ENCODE results near the gene MATN1. TPM values are rescaled to one million over a fixed set of nuclear protein-coding genes. Genes with fewer than 3 reads are reported as not detected.

Gene MATN1
- total RNA-seq, 1 donor from 2014 or later = not detected

GRCh38 chr1:30704271-30704670 lies 19.1 kb downstream of the MATN1 start:
- no peak overlapping the region for H3K4me3 ChIP-seq
- no peaks in the 10 kb centered on the region for H3K36me3 ChIP-seq
- peaks cover 34% of the 10 kb centered on the region for H3K27me3 ChIP-seq (ENCODE audit: low read depth)
- no peak for DNase-seq
- H3K4me1 ChIP-seq = peaks cover 36% of the 10 kb centered on the region
- no peak overlapping the region for H3K27ac ChIP-seq (replicated peaks)
- TF ChIP-seq CTCF (IDR thresholded peaks at IDR 0.05; ENCODE audit: borderline replicate concordance) = no peak
- H3K9me3 ChIP-seq (replicated peaks) = no peaks in the 10 kb centered on the region
- intact Hi-C loops (cut with micrococcal nuclease) = loop anchor here (10.0 kb wide), 1 partner anchor 1459 kb away; no protein-coding TSS in a partner anchor

- Histone ChIP-seq H3K4me3 (no peak overlapping the region), H3K36me3 (no peaks in the 10 kb centered on the region), H3K4me1 (peaks cover 43% of the 10 kb centered on the region), H3K27me3 (ENCODE audit: low read depth) (peaks cover 41% of the 10 kb centered on the region), H3K9me3 (replicated peaks) (no peaks in the 10 kb centered on the region), H3K27ac (replicated peaks) (no peak overlapping the region)
- TF ChIP-seq CTCF (IDR thresholded peaks at IDR 0.05; ENCODE audit: borderline replicate concordance) = no peak
- DNase-seq = no peak
- intact Hi-C loops (cut with micrococcal nuclease) = loop anchor here (10.0 kb wide), 1 partner anchor 1458 kb away; no protein-coding TSS in a partner anchor
These were observed 20.6 kb downstream of the MATN1 start for GRCh38 chr1:30702823-30703222.

- intact Hi-C loops (cut with micrococcal nuclease) = loop anchor here (10.0 kb wide), 1 partner anchor 1456 kb away; no protein-coding TSS in a partner anchor
- H3K4me1 ChIP-seq = peaks cover 31% of the 10 kb centered on the region
- no peak overlapping the region for H3K4me3 ChIP-seq
- no peaks in the 10 kb centered on the region for H3K36me3 ChIP-seq
- H3K27ac ChIP-seq (replicated peaks) = no peak overlapping the region
- H3K9me3 ChIP-seq (replicated peaks) = no peaks in the 10 kb centered on the region
- H3K27me3 ChIP-seq (ENCODE audit: low read depth) = peaks cover 35% of the 10 kb centered on the region
- TF ChIP-seq CTCF (IDR thresholded peaks at IDR 0.05; ENCODE audit: borderline replicate concordance) = no peak
- DNase-seq = no peak
These were observed 22.1 kb downstream of the MATN1 start for GRCh38 chr1:30701258-30701633.

- no peaks in the 10 kb centered on the region for H3K36me3 ChIP-seq
- DNase-seq = peak; percentile 18
- H3K4me3 ChIP-seq = no peak overlapping the region
- H3K27ac ChIP-seq (replicated peaks) = no peak overlapping the region
- H3K27me3 ChIP-seq (ENCODE audit: low read depth) = peaks cover 34% of the 10 kb centered on the region
- intact Hi-C loops (cut with micrococcal nuclease) = loop anchor here (10.0 kb wide), 1 partner anchor 1456 kb away; no protein-coding TSS in a partner anchor
- H3K4me1 ChIP-seq = peaks cover 25% of the 10 kb centered on the region
- TF ChIP-seq CTCF (IDR thresholded peaks at IDR 0.05; ENCODE audit: borderline replicate concordance) = no peak
- no peaks in the 10 kb centered on the region for H3K9me3 ChIP-seq (replicated peaks)
These were observed 22.7 kb downstream of the MATN1 start for GRCh38 chr1:30700528-30701257.

GRCh38 chr1:30699762-30700161 lies 23.6 kb downstream of the MATN1 start:
- peaks cover 19% of the 10 kb centered on the region for H3K4me1 ChIP-seq
- no peak for TF ChIP-seq CTCF (IDR thresholded peaks at IDR 0.05; ENCODE audit: borderline replicate concordance)
- intact Hi-C loops (cut with micrococcal nuclease) = loop anchor here (10.0 kb wide), 1 partner anchor 1455 kb away; no protein-coding TSS in a partner anchor
- no peaks in the 10 kb centered on the region for H3K9me3 ChIP-seq (replicated peaks)
- peaks cover 35% of the 10 kb centered on the region for H3K27me3 ChIP-seq (ENCODE audit: low read depth)
- no peak overlapping the region for H3K4me3 ChIP-seq
- no peaks in the 10 kb centered on the region for H3K36me3 ChIP-seq
- H3K27ac ChIP-seq (replicated peaks) = no peak overlapping the region
- no peak for DNase-seq

Data from left ventricle myocardium inferior (tissue), 1 donor.